SK-MEL-5 (cell line): ENCODE data around the gene ZNF207. TPM values are rescaled to one million over a fixed set of nuclear protein-coding genes. Genes with fewer than 3 reads are reported as not detected.

Experiments used
- small RNA-seq, 2 experiments: library from RNA; depleted of rRNA; stranded (forward); fragments of <200 nt; gene quantifications; one replicate each; pipeline ENCODE3, GENCODE V24; 2014
- total RNA-seq: library from RNA; depleted of rRNA; stranded (reverse); fragments of >200 nt; shearing (Covaris generic); gene quantifications from 2 replicates; pipeline ENCODE4 v1.2.3, GENCODE V29; 2014; rRNA removed

The ZNF207 gene
- total RNA-seq, 1 experiment from 2014 or later, result 164 TPM

Small RNA genes lying within 50 kb of the gene (small RNA-seq; reads per million reads assigned to genes)
- 0 reads per million in 2 experiments for gene AC005899.6

Other genes with a start within 250 kb of the ZNF207 start
- 58.9 and 62.2 TPM in 2 replicates for gene RHOT1, start 207.7 kb upstream of the ZNF207 start, total RNA-seq
- 1.9 TPM in 2 replicates for gene RHBDL3, start 84.3 kb upstream of the ZNF207 start, total RNA-seq
- 37.4 and 38.5 TPM in 2 replicates for gene C17orf75, start 8.0 kb upstream of the ZNF207 start, total RNA-seq
- 111 and 119 TPM in 2 replicates for gene PSMD11, start 94.4 kb downstream of the ZNF207 start, total RNA-seq
- 18.0 and 20.0 TPM in 2 replicates for gene CDK5R1, start 136.8 kb downstream of the ZNF207 start, total RNA-seq